ENCODE measurements around the gene AKIRIN2. TPM values are rescaled to one million over a fixed set of nuclear protein-coding genes. Genes with fewer than 3 reads are reported as not detected.
A peak's percentile ranks its signal among the peaks of the same experiment; 100 is the strongest.

Gene AKIRIN2
- total and polyA plus RNA-seq, 4 donors, result 20.9 to 63.1 (median 50.3) TPM

GRCh38 chr6:87743454-87743853 is 41.4 kb upstream of the AKIRIN2 start:
- H3K4me3 ChIP-seq, result no peak overlapping the region
- H3K9me3 ChIP-seq (ENCODE audit: control insufficient read depth in 4 of 4, insufficient read depth in 3 of 4, low read length in 3 of 4), result peaks cover 0 to 3% (median 0%) of the 10 kb centered on the region in 4 donors
- no peaks in the 10 kb centered on the region for H3K27me3 ChIP-seq (ENCODE audit: control insufficient read depth in 3 of 3, insufficient read depth in 3 of 3, low read length in 2 of 3)
- 62 to 91% methylated on average over 2 of the region's 2 CpGs for WGBS, 2 donors
- DNase-seq, result no peak
- H3K36me3 ChIP-seq (ENCODE audit: control insufficient read depth in 4 of 4, insufficient read depth in 4 of 4, low read length in 4 of 4), result no peaks in the 10 kb centered on the region
- H3K27ac ChIP-seq (ENCODE audit: low read depth in 1 of 2, low read length in 1 of 2), result no peak overlapping the region
- no peak overlapping the region for H3K9ac ChIP-seq (ENCODE audit: insufficient read depth in 1 of 2, low read length in 2 of 2)
- no peak for TF ChIP-seq CTCF (IDR thresholded peaks at IDR 0.05; ENCODE audit: control extremely low read depth, extremely low read depth)
- ATAC-seq (ENCODE audit: insufficient read depth, low FRiP score), result no peak
- H3K4me1 ChIP-seq (ENCODE audit: control insufficient read depth in 5 of 5, insufficient read depth in 5 of 5, low read length in 5 of 5), result no peaks in the 10 kb centered on the region

- Histone ChIP-seq H3K36me3 (ENCODE audit: control insufficient read depth in 4 of 4, insufficient read depth in 4 of 4, low read length in 4 of 4) (no peaks in the 10 kb centered on the region), H3K9me3 (ENCODE audit: control insufficient read depth in 4 of 4, insufficient read depth in 3 of 4, low read length in 3 of 4) (peaks cover 0 to 3% (median 0%) of the 10 kb centered on the region in 4 donors), H3K4me3 (no peak overlapping the region), H3K27me3 (ENCODE audit: control insufficient read depth in 3 of 3, insufficient read depth in 3 of 3, low read length in 2 of 3) (no peaks in the 10 kb centered on the region), H3K27ac (ENCODE audit: low read depth in 1 of 2, low read length in 1 of 2) (no peak overlapping the region), H3K4me1 (ENCODE audit: control insufficient read depth in 5 of 5, insufficient read depth in 5 of 5, low read length in 5 of 5) (no peaks in the 10 kb centered on the region), H3K9ac (ENCODE audit: insufficient read depth in 1 of 2, low read length in 2 of 2) (no peak overlapping the region)
- no peak for TF ChIP-seq CTCF (IDR thresholded peaks at IDR 0.05; ENCODE audit: control extremely low read depth, extremely low read depth)
- peak in 1 of 3 donors; percentile 43 for DNase-seq
- no peak for ATAC-seq (ENCODE audit: insufficient read depth, low FRiP score)
- 28 to 34% methylated on average over 2 of the region's 2 CpGs for WGBS, 2 donors
Observed at GRCh38 chr6:87742106-87742505, 40.1 kb upstream of the AKIRIN2 start.

GRCh38 chr6:87741001-87741650 is 39.1 kb upstream of the AKIRIN2 start:
- DNase-seq (no peak), ATAC-seq (ENCODE audit: insufficient read depth, low FRiP score) (no peak)
- TF ChIP-seq CTCF (IDR thresholded peaks at IDR 0.05; ENCODE audit: control extremely low read depth, extremely low read depth), result no peak
- Histone ChIP-seq H3K4me3 (no peak overlapping the region), H3K27ac (ENCODE audit: low read depth in 1 of 2, low read length in 1 of 2) (no peak overlapping the region), H3K27me3 (ENCODE audit: control insufficient read depth in 3 of 3, insufficient read depth in 3 of 3, low read length in 2 of 3) (no peaks in the 10 kb centered on the region), H3K4me1 (ENCODE audit: control insufficient read depth in 5 of 5, insufficient read depth in 5 of 5, low read length in 5 of 5) (no peaks in the 10 kb centered on the region), H3K9me3 (ENCODE audit: control insufficient read depth in 4 of 4, insufficient read depth in 3 of 4, low read length in 3 of 4) (peaks cover 0 to 3% (median 0%) of the 10 kb centered on the region in 4 donors), H3K36me3 (ENCODE audit: control insufficient read depth in 4 of 4, insufficient read depth in 4 of 4, low read length in 4 of 4) (no peaks in the 10 kb centered on the region), H3K9ac (ENCODE audit: insufficient read depth in 1 of 2, low read length in 2 of 2) (no peak overlapping the region)
- WGBS, 2 donors, result 93 to 94% methylated on average over 9 of the region's 9 CpGs

- Histone ChIP-seq H3K4me3 (no peak overlapping the region), H3K36me3 (ENCODE audit: control insufficient read depth in 4 of 4, insufficient read depth in 4 of 4, low read length in 4 of 4) (no peaks in the 10 kb centered on the region), H3K27ac (ENCODE audit: low read depth in 1 of 2, low read length in 1 of 2) (no peak overlapping the region), H3K9me3 (ENCODE audit: control insufficient read depth in 4 of 4, insufficient read depth in 3 of 4, low read length in 3 of 4) (peaks cover 0 to 3% (median 0%) of the 10 kb centered on the region in 4 donors), H3K27me3 (ENCODE audit: control insufficient read depth in 3 of 3, insufficient read depth in 3 of 3, low read length in 2 of 3) (no peaks in the 10 kb centered on the region), H3K4me1 (ENCODE audit: control insufficient read depth in 5 of 5, insufficient read depth in 5 of 5, low read length in 5 of 5) (no peaks in the 10 kb centered on the region), H3K9ac (ENCODE audit: insufficient read depth in 1 of 2, low read length in 2 of 2) (no peak overlapping the region)
- DNase-seq, result no peak
- no peak for ATAC-seq (ENCODE audit: insufficient read depth, low FRiP score)
- no peak for TF ChIP-seq CTCF (IDR thresholded peaks at IDR 0.05; ENCODE audit: control extremely low read depth, extremely low read depth)
- WGBS, 2 donors, result 84 to 93% methylated on average over 4 of the region's 4 CpGs
Observed at GRCh38 chr6:87738744-87739143, 36.7 kb upstream of the AKIRIN2 start.
